Measurements from ENCODE around the gene GRK7. TPM values are rescaled to one million over a fixed set of nuclear protein-coding genes. Genes with fewer than 3 reads are reported as not detected.

The GRK7 gene
- total RNA-seq (ENCODE audit: low replicate concordance): under 0.01 TPM in 1 of 2 replicates, not detected in the other

GRCh38 chr3:141763088-141763750, at the start of gene GRK7:
TSS of gene GRK7 (plus strand) at chr3:141763408. CDS start at chr3:141778285, 14,877 bp downstream.

DNA sequence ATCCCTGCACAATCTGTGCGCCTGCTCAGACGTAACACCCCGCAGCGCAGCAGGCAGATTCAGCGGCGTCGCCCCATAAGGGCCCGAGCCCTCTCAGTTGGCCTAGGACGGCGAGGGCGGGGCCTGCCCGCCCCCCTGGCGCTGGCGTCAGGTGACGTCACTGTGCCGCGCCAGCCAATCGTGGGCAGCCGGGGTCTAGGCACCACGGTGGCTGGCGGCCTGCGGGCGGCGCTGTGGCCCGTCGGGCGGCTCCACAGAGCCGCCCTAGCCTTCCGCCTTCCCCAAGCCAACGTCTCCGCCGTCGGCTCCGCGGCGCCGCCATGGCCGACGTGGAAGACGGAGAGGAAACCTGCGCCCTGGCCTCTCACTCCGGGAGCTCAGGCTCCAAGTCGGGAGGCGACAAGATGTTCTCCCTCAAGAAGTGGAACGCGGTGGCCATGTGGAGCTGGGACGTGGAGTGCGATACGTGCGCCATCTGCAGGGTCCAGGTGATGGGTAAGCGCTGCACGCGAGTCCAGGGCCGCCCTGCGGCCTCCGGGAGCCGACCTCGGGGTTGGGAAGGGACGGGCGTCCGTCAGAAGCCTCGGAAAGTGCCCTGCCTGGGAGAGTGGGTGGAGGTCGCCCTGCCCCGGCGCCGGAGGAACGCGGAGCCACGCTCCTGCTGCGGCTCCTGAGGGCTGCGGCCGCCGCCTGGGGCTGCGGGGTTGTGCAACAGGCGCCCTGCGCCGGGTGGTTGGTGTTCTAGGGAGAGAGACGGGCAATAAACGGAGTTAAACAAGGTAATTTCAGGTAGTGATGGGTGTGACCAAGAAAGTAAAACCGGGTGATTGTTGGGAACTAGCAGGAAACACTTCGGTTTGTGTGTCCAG, 25.0 kb upstream of the GRK7 start, which contains the start of gene RNF7:
TSS of gene RNF7 (plus strand) at position 277 of the 869 bp plus-strand sequence. CDS start at position 321, 44 bp downstream.

Other genes starting within 250 kb of the GRK7 start
- gene RNF7, start 25.1 kb upstream of the GRK7 start, total RNA-seq (ENCODE audit: low replicate concordance): 38.1 and 38.8 TPM in 2 replicates
- gene ATP1B3, start 113.2 kb downstream of the GRK7 start, total RNA-seq (ENCODE audit: low replicate concordance): 37.2 and 87.3 TPM in 2 replicates